DND-41 (cell line): ENCODE data around the gene WDR88.

Experiments
- ATAC-seq: fragments of 200-7000 bp; cut with Tn5 transposase; 3 replicates; pipeline ENCODE4 v1.9.1; 2021; ENCODE audit warnings: low read depth; ENCODE audit not compliant: insufficient read depth
- DNase-seq: peaks from one replicate; pipeline ENCODE4 v3.0.0-alpha.2; 2020
- H2AFZ ChIP-seq: 2 replicates; pipeline ENCODE4 v1.6.0; 2012; ENCODE audit warnings: low read depth, low read length
- H3K27ac ChIP-seq: 2 replicates; pipeline ENCODE4 v1.5.1; 2012; ENCODE audit warnings: low read length, inconsistent platforms
- H3K27me3 ChIP-seq: fragments of 200-600 bp; sonication (generic); 2 replicates; pipeline ENCODE4 v1.6.0; 2012; ENCODE audit warnings: low read length, mild to moderate bottlenecking, inconsistent platforms; ENCODE audit not compliant: insufficient read depth, poor library complexity
- H3K36me3 ChIP-seq: 2 replicates; pipeline ENCODE4 v1.5.1; 2012; ENCODE audit warnings: low read length, inconsistent platforms; ENCODE audit not compliant: insufficient read depth
- H3K4me1 ChIP-seq: 2 replicates; pipeline ENCODE4 v1.5.1; 2012; ENCODE audit warnings: mild to moderate bottlenecking, low read length; ENCODE audit not compliant: insufficient read depth
- H3K4me2 ChIP-seq: 2 replicates; pipeline ENCODE4 v1.6.0; 2012; ENCODE audit warnings: mild to moderate bottlenecking, moderate library complexity, low read length, inconsistent platforms; ENCODE audit not compliant: insufficient read depth
- H3K4me3 ChIP-seq, 2 experiments: fragments of 200-600 bp in 1 of 2; shearing (Covaris generic) in 1 of 2; 2 replicates each; pipeline ENCODE4 v1.5.1; 2012 to 2016; ENCODE audit warnings: inconsistent platforms in 2 of 2, low read length in 2 of 2, mild to moderate bottlenecking in 2 of 2, low read depth in 1 of 2, moderate library complexity in 1 of 2
- H3K79me2 ChIP-seq: 2 replicates; pipeline ENCODE4 v1.6.0; 2012; ENCODE audit warnings: low read length, inconsistent platforms; ENCODE audit not compliant: insufficient read depth
- H3K9ac ChIP-seq: 2 replicates; pipeline ENCODE4 v1.6.0; 2012; ENCODE audit warnings: low read depth, mild to moderate bottlenecking, inconsistent platforms, low read length, moderate library complexity
- H3K9me3 ChIP-seq: 2 replicates; pipeline ENCODE4 v1.5.1; 2012; ENCODE audit warnings: low read length, moderate library complexity, mild to moderate bottlenecking, inconsistent platforms; ENCODE audit not compliant: insufficient read depth, severe bottlenecking
- H4K20me1 ChIP-seq: 2 replicates; pipeline ENCODE4 v1.6.0; 2012; ENCODE audit warnings: low read length; ENCODE audit not compliant: insufficient read depth
- EZH2 ChIP-seq: IDR thresholded peaks from 3 replicates; pipeline ENCODE4 v1.6.1; 2012; ENCODE audit warnings: borderline replicate concordance, low read depth, mild to moderate bottlenecking, moderate library complexity, low read length, inconsistent platforms; ENCODE audit not compliant: severe bottlenecking
- TF ChIP-seq, protein P1 (sequence below): IDR thresholded peaks from 2 replicates; pipeline ENCODE4 v1.5.1; 2012; ENCODE audit warnings: borderline replicate concordance, low read length, moderate library complexity, mild to moderate bottlenecking; ENCODE audit not compliant: poor library complexity, severe bottlenecking; ENCODE audit errors: extremely low read depth

Gene WDR88

GRCh38 chr19:33139165-33139564 lies 7.3 kb downstream of the WDR88 start:
- no peak overlapping the region for H2AFZ ChIP-seq
- H3K27me3 ChIP-seq: no peaks in the 10 kb centered on the region
- DNase-seq: no peak
- H3K79me2 ChIP-seq: no peaks in the 10 kb centered on the region
- ATAC-seq: no peak
- H3K9me3 ChIP-seq: no peaks in the 10 kb centered on the region
- TF ChIP-seq EZH2: no peak
- TF ChIP-seq, protein P1, sequence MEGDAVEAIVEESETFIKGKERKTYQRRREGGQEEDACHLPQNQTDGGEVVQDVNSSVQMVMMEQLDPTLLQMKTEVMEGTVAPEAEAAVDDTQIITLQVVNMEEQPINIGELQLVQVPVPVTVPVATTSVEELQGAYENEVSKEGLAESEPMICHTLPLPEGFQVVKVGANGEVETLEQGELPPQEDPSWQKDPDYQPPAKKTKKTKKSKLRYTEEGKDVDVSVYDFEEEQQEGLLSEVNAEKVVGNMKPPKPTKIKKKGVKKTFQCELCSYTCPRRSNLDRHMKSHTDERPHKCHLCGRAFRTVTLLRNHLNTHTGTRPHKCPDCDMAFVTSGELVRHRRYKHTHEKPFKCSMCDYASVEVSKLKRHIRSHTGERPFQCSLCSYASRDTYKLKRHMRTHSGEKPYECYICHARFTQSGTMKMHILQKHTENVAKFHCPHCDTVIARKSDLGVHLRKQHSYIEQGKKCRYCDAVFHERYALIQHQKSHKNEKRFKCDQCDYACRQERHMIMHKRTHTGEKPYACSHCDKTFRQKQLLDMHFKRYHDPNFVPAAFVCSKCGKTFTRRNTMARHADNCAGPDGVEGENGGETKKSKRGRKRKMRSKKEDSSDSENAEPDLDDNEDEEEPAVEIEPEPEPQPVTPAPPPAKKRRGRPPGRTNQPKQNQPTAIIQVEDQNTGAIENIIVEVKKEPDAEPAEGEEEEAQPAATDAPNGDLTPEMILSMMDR: no peak
- peaks cover 4% of the 10 kb centered on the region; the same call in 1 of the 2 replicates for H3K4me1 ChIP-seq
- no peak overlapping the region for H3K27ac ChIP-seq
- H4K20me1 ChIP-seq: no peaks in the 10 kb centered on the region
- no peak overlapping the region for H3K9ac ChIP-seq
- no peak overlapping the region for H3K4me3 ChIP-seq
- H3K4me2 ChIP-seq: no peak overlapping the region
- no peaks in the 10 kb centered on the region for H3K36me3 ChIP-seq

GRCh38 chr19:33143897-33144405 lies 12.0 kb downstream of the WDR88 start:
- no peak overlapping the region for H3K4me3 ChIP-seq

GRCh38 chr19:33146209-33146608 lies 14.3 kb downstream of the WDR88 start:
- no peak overlapping the region for H3K4me3 ChIP-seq
- H2AFZ ChIP-seq: no peak overlapping the region
- H3K4me2 ChIP-seq: no peak overlapping the region
- ATAC-seq (no peak), DNase-seq (no peak)
- no peaks in the 10 kb centered on the region for H4K20me1 ChIP-seq
- no peaks in the 10 kb centered on the region for H3K36me3 ChIP-seq
- H3K79me2 ChIP-seq: no peaks in the 10 kb centered on the region
- TF ChIP-seq, protein P1: no peak
- no peak for TF ChIP-seq EZH2
- no peaks in the 10 kb centered on the region for H3K27me3 ChIP-seq
- no peak overlapping the region for H3K27ac ChIP-seq
- peaks cover 4% of the 10 kb centered on the region; the same call in 1 of the 2 replicates for H3K4me1 ChIP-seq
- no peak overlapping the region for H3K9ac ChIP-seq
- no peaks in the 10 kb centered on the region for H3K9me3 ChIP-seq

More at GRCh38 chr19:33143897-33144405, 12.0 kb downstream of the WDR88 start:
- H3K79me2 ChIP-seq: no peaks in the 10 kb centered on the region
- no peaks in the 10 kb centered on the region for H3K36me3 ChIP-seq
- DNase-seq (peak; percentile 56), ATAC-seq (peak; percentile 97)
- H2AFZ ChIP-seq: no peak overlapping the region
- H4K20me1 ChIP-seq: no peaks in the 10 kb centered on the region
- H3K9ac ChIP-seq: no peak overlapping the region
- H3K27me3 ChIP-seq: no peaks in the 10 kb centered on the region
- peaks cover 4% of the 10 kb centered on the region; the same call in 1 of the 2 replicates for H3K4me1 ChIP-seq
- H3K27ac ChIP-seq: no peak overlapping the region
- no peaks in the 10 kb centered on the region for H3K9me3 ChIP-seq
- TF ChIP-seq, protein P1: peak; percentile 95
- TF ChIP-seq EZH2: no peak
- peak overlapping the region; percentile 29; the same call in 1 of the 2 replicates for H3K4me2 ChIP-seq

DNA sequence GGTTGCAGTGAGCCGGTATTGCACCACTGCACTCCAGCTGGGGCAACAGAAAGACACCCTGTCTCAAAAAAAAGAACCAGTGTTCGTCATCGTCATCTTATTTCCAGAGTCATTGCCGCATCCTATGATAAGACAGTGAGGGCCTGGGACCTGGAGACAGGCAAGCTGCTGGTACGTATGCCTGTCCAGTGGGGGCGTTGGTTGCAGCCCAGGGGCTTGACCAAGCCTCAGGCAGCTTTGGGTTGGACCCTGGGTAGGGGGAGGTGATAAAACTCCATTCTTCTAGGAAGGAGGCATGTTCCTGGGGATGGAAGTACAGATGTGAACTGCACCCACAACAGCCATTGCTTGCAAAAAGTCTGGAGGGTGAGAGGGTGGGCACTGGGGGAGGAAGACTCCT lies 15.6 kb downstream of the WDR88 start:
- Histone ChIP-seq H3K27me3 (no peaks in the 10 kb centered on the region), H3K9me3 (no peaks in the 10 kb centered on the region), H2AFZ (no peak overlapping the region), H3K4me3 (no peak overlapping the region), H3K4me1 (peaks cover 4% of the 10 kb centered on the region; the same call in 1 of the 2 replicates), H3K79me2 (no peaks in the 10 kb centered on the region), H3K36me3 (no peaks in the 10 kb centered on the region), H4K20me1 (no peaks in the 10 kb centered on the region), H3K27ac (no peak overlapping the region), H3K4me2 (no peak overlapping the region), H3K9ac (no peak overlapping the region)
- no peak for DNase-seq
- no peak for ATAC-seq
- no peak for TF ChIP-seq EZH2
- TF ChIP-seq, protein P1: no peak
